Hindlimb muscle (tissue), 1 donor: Measurements from ENCODE around the gene FAM3D. TPM values are rescaled to one million over a fixed set of nuclear protein-coding genes. Genes with fewer than 3 reads are reported as not detected.
A peak's percentile ranks its signal among the peaks of the same experiment; 100 is the strongest.
"Not testable (repeated sequence)": the region's sequence is repeated elsewhere in the genome, so short reads cannot be mapped to it uniquely, and the experiment has no call there.

Experiments used
- DNase-seq: peaks from one replicate; pipeline ENCODE4 v3.0.0-alpha.2; 2013
- polyA plus RNA-seq: library from polyadenylated mRNA; unstranded; fragments of 120-200 nt; gene quantifications from one replicate; pipeline ENCODE4 v1.2.1, GENCODE V29; 2013; ENCODE audit not compliant: insufficient read length

The FAM3D gene
- polyA plus RNA-seq, 1 donor: not detected

DNA sequence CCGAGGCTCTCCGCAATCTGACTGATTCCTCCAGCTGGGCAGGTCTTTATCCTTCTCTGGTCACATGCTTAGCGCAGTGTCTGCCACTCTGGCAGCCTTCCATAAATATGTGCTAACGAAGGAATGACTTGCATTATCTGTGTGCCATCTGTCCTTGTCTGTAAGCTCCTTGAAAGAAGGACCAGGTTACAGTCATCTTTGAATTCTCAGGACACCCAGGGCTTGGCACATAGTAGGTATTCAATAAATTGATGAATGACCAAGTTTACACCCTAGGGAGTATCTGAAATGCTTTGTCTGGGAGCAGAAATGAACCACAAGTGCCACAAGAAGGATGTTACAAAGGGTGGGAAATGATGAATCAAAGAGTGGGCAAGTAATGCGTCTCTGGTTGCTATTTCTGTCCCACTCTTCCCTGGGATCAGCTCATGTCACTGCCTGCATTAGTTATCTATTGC is 16.5 kb upstream of the FAM3D start:
- DNase-seq: no peak

DNA sequence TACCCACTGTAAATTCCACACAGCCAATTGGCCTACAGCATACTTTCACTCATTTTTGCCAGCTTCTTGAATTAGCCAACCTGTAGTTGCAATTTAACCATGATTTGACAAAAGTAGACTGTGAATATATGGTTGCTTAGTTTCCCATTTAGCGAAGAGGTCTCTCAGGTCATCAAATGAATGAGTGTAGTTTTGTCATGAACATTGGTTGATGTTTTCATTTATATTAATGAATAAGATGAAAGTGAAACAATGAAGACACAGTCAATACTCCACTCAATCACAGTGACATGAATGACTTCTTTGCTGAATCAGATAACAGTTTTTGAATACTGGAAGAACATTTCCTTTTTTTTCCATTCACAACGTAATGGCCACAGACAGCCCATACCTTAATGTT is 15.3 kb upstream of the FAM3D start:
- DNase-seq: no peak

DNA sequence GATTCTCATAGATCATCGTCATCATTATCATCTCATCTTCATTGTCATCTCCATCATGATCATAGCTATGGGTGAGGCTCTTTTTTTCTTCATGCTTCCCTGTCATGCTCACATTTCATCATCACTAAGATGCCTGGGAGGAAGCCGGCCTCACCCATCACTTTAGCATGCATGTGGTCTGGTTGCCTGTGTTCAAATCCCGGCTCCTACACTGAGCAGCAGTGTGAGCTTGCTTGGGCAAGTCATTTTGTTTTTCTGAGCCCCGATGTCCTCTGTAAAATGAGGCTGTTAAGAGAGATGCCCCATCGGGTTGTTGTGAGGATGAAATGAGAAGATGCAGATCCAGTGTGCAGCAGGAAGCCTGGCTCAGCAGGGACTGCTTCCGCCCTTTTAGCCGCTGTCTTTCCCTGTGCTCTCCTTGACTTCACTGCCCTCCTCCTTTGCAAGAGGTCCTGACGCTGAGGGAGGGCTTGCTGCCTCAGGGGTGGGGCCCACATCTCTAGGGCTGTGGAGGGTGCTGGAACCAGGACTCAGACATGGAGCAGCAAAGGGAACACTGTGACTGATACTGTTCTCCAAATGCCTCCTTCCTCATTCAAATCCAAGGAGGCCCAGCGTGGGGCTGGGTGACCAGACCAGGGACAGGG is 14.4 kb upstream of the FAM3D start:
- DNase-seq: no peak

DNA sequence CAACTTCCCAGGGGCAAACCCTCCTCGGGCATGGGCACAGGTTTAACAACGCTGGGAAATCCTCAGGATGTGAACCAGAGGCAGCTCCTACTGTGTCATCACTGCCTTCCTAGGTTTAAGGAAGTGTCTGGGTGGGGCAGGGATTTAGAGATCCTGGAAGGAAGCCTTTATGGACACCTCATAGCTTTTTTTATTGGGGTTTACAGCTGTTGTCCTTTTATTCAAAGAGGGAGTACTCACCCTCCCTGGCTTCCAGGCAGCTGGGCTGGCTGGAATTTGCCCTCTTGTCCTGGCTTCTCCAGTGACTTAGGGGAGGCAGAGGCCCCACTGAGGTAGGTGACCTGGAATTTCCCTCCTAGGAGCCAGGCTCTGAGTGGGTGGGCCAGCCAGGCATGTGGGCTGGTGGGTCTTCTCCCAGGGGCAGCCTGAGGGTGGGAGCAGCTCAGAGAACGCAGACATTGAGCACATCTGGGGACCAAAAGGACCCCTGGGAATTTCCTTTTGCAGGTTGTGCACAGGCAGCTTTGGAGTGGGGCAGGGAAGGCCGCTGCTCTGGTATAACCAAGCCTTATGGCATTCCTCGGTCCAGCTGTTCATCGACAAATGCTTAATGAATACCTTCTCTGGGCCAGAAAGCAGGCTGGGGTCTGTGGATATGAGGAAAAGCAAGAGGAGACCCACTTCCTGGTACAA is 13.5 kb upstream of the FAM3D start:
- DNase-seq: no peak

DNA sequence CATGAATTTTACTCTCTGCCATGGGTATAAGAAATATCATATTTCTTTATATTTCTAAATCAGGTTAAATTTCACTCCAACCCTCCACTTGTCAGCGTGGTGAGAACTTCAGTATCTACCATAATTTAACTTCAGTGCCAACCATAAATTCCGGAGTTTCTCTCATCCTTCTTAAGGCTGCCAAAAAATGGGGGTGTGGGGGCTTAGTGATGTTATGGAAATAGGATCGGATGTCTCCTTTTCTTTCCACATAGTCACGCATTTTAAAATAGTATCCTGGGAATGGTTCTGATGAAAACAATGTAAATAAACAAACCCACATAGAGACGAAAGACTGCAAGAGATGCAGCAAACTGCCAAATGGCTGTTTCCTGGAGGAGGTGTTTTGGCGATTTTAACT is 12.9 kb upstream of the FAM3D start:
- no peak for DNase-seq

DNA sequence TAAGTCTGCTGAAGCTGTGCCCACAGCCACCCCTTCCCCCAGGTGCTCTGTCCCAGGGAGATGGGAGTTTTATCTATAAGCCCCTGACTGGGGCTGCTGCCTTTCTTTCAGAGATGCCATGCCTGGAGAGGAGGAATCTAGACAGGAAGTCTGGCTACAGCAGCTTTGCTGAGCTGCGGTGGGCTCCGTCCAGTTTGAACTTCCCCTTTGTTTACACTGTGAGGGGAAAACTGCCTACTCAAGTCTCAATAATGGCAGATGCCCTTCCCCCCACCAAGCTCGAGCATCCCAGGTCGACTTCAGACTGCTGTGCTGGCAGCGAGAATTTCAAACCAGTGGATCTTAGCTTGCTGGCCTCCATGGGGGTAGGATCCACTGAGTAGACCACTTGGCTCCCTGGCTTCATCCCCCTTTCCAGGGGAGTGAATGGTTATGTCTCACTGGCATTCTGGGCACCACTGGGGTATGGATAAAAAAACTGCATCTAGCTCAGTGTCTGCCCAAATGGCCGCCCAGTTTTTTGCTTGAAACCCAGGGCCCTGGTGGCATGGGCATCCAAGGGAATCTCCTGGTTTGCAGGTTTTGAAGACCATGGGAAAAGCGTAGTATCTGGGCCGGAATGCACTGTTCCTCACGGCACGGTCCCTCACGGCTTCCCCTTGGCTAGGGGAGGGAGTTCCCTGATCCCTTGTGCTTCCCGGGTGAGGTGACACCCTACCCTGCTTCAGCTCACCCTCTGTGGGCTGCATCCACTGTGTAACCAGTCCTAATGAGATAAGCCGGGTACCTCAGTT is 11.8 kb upstream of the FAM3D start:
- DNase-seq: not testable (repeated sequence)

DNA sequence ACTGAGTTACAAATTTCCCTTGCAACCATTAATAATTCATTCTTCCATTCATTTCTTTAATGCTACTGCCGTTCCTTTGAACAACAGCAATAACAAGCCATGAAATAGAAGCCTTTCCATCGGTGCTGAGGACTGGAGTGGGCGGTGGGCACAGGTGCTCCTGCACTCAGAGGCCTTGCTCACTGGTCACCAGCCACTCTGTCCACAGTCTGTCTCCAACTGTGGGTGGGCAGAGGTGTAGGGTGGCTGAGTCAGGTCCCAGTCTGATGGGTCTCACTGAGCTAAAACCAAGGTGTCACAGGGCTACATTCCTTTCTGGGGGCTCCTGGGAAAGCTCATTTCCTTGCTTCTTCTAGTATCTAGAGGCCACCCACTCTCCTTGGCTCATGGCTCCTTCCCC is 6.3 kb upstream of the FAM3D start:
- no peak for DNase-seq

DNA sequence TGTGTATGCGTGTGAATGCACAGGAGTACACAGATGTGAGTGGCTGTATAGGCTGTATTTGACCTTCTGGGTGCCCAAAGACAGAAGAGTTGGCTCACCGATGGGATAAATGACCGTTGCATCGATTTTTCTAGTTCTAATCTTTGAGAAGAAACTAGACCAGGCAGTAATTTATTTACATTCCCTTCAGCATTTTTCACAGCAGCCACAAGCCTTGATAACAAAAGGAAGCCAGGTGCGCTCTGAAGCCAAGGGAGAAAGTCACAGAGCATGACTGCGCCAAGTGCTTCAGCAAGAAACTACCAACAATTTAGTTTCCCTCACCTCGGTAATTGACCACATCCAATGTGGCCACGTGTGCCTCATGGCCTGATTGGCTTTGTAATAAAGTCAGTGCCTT is 5.9 kb upstream of the FAM3D start:
- DNase-seq: no peak

DNA sequence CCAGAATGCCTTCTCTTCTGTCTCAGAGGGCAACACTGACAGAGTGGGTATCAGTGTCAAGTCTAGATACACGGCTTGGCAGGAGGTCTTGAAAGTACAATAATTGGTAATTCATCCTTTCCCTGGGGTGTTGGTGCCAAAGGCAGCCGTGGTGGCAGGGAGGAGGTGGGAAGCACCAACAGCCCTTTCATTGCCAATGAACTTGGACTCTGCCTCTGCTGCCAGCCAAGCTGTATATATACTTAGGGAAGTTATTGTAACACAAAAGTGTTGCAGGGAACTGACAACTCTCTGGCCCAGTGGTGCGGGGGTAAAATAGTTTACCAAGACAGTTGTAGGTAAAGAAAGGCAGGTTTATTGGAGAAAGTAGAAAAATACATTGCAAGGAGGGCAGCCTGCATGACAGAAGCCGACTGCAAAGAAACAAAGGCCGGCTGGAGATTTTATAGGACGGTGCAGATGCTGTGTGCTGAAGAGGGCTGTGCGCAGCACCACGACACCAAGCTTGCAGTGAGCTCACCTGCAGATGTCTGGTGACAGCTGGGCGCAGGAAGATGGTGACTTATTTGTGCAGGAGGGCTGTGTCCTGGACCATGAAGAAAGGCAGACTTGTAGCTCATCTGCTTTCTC is 4.0 kb upstream of the FAM3D start:
- no peak for DNase-seq

DNA sequence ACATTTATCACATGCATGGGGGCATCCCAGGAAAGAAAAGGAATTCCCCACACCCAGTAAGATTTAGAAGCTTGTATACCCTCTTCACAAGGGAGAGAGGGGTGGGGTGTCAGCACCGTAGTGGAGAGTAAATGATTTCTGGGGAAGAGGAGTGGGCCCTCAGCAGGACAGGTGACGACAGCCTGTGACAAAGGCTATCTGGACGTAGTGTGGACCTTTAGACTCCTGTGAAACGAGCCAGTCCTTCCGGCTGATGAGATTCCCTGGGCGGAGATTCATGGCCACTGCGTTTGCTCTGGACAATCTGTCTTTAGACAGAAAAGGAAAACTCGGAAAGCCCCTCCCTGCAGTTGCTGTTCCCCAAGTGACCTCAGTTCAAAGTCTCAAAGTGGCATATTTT is 1.7 kb upstream of the FAM3D start:
- DNase-seq: no peak

DNA sequence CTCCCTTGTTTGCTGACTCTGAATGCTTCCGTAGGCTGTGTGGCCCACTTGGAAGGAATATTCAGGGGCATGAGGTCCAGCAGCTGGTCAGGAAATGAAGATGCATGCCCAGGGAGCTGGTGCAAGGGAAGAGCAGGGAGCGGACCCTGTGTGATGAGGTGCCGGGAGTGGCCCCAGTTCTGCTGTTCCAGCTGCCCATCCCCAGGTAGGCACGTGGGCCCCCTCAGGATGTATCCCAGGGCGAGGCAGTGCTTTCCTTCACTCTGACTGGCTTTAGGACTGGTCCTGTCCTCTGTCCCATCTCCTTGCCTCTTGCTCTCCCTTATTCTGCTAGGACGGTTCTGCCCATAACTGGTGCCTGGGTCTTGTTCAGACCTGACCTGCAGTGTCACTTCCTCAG is 1.1 kb upstream of the FAM3D start:
- DNase-seq: no peak

DNA sequence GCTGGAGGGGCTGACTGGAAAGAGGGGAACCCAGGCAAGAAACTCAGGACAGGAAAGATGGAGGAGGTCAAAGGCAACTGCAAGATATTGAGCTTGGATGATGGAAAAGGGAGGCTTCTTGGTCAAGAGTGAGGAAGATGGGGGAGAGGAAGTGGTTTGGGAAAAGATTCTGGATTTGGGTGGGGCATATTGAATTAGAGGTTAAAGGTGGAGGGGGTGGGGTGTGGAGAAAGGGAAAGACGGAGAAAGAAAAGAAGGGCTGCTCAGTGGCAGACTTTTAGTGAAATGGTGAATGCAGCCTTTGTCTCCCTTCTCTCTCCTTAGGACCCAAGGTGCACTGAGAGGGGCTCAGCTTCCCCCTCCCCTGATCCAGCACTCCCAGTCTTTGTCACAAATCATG is 655 bp upstream of the FAM3D start:
- no peak for DNase-seq

DNA sequence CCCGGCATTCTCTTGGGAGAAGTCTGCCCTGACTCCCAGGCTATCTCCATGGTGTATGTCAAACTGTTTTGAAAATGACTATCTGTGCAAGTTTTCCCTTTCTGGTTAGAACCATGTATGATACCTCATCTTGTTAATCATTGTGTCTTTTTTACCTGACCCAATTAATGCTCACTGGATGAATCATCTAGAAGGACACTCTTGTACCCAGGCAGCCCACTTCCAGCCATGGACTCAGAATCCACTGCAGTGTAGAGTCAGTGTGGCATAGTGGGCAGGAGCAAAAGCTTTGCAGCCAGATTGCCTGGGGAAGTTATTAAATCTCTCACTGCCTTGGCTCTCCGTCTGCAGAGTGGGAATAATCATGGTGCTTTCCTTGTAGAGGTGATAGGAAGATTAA is 1.2 kb downstream of the FAM3D start:
- no peak for DNase-seq

DNA sequence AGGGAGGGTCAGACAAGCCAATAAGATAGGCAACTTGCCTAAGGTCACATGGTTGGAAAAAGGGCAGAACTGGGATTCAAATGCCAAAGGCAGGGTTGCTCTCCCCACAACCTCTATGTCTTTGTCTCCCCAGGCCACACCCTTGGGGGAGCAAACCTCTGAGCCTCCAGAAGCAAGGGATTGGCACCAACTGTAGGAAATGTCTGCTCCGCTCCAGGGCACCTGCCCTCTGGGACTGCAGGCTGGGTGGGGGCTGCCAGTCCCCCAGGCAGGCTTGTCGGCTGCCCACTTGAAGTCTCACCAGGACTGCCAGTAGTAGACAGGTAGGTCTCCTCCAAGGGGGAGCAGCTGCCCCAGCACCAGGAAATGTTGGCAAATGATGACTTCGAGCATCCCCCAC is 2.0 kb downstream of the FAM3D start:
- no peak for DNase-seq

DNA sequence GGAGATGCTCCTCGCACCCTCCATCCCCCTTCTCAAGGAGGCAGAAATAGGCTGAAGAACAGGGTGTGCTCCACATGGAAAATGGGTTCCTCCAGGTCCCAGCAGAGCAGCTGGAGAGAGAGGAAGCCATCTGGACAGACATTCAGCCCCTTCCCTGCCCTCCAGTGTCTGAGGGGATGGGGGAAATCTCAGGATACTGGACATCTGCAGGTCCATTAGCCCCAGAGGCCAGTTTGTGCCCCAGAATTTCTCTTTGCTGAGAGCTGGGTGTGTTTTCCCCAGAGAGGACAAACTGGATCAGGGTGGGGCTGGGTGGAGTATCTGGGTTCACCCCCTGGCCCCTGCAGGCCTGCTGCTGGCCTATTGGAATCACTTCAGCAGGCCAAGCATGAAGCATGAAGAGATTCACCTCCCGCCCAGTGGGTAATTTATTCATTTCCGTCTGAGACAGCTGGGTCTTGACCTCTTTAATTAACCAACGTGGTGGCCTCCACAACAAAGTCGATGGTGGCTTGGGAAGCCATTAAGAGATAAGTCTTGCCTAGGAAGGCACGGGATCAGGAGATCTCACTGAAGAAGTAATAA is 4.6 kb downstream of the FAM3D start:
- DNase-seq: no peak

DNA sequence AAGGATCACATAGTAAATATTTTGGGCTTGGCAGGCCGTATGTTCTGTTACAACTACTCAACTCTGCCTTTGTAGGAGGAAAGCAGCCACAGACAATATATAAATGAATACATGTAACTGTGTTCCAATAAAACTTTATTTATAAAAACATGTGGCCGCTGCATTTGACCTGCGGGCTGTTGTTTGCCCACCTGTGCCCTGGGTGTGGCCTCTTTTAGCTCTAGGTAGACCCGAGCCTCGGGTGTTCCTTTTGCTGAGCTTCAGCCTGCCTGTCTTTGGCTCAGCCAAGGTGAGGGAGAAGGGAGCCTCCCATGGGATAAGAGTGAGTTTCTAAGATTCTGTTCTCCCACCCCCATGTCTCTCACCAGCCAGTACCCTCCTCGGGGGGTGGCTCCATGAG is 5.6 kb downstream of the FAM3D start:
- DNase-seq: no peak

DNA sequence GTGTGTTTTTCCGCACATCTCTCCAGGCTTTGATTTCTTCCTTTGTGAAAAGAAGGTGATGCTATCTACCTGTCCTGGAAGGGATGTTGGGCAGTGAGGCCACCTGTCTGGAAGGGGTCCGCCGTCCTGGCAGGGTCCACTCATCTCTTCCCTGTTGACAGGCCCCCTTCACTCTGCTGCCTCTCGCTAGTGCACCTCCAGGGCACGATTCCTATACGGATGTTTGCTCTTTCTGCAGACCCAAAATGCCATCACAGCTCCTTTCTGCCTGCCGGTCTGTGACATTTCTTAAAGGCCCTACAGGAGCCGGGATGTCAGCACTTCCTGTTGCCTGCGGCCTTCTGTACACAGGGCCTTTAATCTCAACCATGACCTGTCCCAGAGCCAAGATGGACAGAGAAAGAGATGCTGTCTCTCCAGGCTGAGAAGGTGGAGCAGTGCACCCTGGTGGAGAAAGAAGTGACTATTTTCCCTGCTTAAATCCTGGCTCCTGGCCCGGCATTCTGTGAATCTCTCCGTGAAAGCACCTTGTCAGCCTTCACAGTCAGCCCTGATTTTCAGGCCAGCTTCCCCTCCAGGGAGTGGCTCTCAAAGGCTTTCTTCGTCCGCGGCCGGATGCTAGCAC is 7.4 kb downstream of the FAM3D start:
- DNase-seq: peak; percentile 32

DNA sequence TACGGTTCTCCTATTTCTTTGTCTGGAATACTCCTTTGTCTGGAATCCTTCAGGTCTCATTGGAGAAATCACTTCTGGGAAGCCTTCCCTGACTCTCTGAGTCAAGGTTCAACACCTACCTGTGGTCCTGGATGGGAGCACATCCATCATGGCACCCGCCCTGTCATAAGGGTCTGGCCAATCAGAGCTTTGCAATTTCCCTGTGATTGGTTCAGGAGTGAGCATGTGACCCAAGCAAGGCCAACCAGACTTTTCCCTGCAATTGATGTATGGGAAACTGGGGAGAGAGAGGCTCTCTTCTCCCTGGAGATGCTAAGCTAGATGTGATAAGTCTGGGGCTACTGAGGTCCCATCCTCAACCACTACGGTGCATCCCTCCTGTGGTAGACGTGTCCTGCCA is 8.1 kb downstream of the FAM3D start:
- no peak for DNase-seq

DNA sequence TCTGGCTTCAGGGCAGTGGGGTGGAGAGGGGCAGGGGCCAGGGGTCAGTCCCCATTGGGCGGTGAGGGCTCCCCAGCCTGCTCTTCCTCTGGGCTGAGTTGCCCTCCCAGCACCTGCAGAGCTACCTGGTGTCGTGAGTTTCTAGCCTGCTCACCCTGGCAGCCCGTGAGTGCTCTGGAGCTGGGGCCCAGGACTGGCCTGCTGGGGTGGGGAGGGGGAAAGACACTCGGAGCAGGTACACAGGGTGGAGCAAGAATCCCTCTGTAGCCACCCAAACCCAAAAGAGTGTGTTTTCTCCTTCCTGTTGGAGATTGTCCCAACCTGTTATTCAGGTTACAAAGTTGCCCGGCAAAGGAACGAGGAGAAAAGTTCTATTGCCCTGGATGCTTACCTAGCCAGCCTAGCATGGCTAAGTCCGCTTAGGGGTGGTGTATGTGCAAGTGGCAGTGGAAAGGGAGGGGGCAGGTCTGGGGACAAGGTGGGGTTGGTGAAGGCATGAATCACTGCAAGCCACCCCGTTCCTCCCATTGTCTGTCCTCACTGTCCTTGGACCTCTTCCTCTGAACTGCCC is 8.9 kb downstream of the FAM3D start:
- no peak for DNase-seq

DNA sequence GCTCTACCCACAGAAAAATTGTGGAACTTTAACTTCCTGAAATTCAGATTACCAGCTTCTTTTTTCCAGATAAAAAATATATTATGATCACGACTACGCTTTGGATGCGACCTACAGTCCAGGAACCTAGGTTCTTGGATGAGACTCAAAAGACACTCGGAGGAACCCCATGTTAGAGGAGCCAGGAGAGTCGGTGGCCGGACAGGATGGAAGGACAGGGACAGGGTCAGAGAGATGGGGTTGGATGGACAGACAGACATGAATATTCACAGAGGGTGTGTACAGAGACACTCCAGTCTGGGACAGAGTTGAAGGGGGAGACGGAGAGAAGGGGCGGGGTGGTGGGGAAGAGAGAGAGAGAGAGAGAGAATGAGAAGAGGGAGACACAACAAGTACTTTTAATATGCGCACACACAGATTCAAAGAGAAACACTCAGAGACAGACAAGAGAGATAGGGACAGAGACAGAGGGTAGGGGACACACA is 9.5 kb downstream of the FAM3D start:
- DNase-seq: no peak

DNA sequence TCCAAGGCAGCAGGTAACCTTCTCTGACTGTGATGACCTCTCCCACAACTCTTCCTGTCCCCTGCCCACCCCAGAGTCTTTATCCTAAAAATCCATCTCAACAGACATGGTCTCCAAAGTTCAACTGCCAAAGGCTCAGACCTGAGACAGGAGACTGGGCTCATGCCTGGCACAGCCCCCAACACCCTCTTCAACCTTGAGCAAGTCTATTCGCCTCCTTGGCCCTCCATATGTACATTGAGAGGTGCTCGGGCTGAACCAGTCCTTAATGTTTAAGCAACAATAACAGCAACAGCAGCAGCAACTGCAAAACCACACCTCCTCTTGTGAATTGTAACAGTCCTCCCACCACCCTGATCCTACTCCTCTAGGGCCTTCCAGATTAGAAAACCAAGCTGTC is 9.9 kb downstream of the FAM3D start:
- no peak for DNase-seq

DNA sequence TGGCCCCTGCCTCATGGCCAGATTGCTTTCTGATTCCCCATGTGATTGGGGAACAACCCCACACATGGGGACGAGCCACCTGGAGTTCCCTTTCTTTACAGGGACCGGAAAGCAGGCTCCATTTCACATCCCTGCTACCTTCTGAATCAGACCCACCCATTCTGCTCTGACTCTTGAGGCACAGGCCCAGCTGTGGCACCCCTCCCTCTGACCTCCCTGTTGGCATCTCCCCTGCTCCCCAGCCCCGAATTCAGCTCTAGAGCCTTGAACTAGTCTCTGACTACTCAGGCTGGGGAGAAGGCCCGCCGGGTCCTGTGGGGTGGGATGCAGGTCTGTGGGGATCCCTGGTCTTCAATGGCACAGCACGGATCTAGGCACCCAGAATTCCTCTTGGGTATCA is 12.1 kb downstream of the FAM3D start:
- DNase-seq: no peak
